Measurements from ENCODE around the gene SERPINI1.

The SERPINI1 gene

DNA sequence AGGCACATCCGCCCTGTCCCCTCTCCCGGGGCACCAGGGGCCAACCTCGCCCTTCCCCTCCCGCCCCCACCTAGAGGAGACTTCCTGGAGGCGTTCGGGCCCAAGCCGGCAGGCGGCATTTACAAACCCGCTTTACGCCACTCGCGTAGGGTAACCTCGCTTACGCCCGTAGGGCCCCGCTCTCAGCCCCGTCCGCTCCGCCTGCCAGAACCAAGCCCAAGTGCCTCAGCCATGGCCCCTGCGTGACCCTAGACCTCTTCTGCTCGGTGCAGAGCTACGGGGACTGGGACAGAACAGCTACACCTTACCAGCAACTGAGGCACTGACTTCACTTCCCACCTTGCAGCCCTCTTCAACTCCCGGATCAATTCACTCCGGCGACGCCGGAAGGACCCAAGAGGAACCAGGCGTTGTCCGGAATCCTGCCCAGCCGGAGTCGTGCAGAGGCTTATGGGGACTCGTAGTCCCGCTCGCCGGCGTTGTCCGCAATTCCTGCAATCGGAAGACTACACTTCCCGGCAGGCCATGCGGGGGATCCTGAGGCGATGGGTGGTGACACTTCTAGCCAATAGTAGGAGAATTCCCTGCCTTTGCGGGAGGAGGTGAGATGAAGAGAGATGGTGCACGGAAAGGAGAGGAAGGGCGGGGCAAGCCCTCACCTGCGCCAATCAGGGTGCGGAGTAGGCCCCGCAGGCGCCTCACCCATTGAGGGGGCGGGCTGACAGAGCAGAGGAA, 856 bp upstream of the SERPINI1 start, which contains the start of gene PDCD10:
Gene PDCD10, minus strand, starts transcription at position 395 of the 735 bp plus-strand sequence. CDS start 14,735 bp downstream, outside the sequence.
- DNase-seq: peak; percentile 99

- no peak for DNase-seq
Measured at GRCh38 chr3:167736264-167736787, 805 bp downstream of the SERPINI1 start.

DNA sequence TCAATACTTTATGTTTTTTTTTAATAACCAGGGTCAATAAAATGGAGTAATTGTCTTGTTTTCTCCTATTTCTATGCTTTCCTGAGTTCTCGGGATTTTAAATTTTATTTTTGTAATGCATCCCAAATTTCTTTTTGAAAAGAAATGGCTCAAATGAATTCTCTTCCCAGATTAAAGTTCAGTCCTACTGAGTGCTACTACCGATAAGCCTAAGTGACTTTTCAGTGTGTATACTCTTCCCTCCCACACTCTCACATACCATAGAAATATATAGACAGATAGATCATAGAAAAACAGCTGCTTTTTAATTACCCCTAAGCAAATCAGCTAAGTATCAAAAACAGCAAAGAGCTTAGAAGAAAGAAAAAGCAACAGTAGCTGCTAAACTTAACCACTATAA, 1.5 kb downstream of the SERPINI1 start:
- no peak for DNase-seq

GRCh38 chr3:167738037-167738436, 2.5 kb downstream of the SERPINI1 start:
- DNase-seq: no peak

DNA sequence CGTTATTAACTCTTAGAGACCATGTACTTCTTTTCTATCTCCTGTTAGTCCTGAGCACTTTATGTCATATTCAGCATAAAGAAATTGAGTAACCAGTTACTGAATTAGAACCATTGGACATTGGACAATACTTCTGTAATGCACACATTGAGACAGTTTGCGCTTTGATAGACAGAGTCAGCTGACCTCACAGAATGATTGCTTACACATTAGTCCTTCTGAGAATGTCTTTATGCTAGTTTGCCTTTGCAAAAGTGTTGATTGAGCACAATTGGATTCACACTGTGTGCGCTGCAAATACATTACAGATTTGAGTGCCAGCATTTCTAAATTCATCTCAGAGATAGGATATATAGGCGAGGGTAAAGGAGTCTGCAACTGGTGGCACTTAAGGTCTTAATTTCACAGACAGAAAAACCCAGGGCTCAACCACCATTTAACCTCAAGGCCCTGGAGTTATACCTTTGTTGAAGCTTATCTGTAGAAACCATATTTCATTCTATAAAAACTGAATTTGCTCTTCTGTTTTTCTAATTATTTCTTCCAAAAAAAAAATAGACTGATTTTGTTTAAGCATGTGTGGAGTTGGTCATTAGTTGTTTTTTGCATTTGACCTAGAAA, 3.8 kb downstream of the SERPINI1 start:
- no peak for DNase-seq

GRCh38 chr3:167740961-167741587, 5.6 kb downstream of the SERPINI1 start:
- DNase-seq: no peak

GRCh38 chr3:167742338-167742737, 6.8 kb downstream of the SERPINI1 start:
- no peak for DNase-seq

GRCh38 chr3:167743799-167744198, 8.3 kb downstream of the SERPINI1 start:
- DNase-seq: no peak

GRCh38 chr3:167749209-167749608, 13.7 kb downstream of the SERPINI1 start:
- no peak for DNase-seq

- DNase-seq: no peak
Measured at GRCh38 chr3:167749728-167750127, 14.2 kb downstream of the SERPINI1 start.

DNA sequence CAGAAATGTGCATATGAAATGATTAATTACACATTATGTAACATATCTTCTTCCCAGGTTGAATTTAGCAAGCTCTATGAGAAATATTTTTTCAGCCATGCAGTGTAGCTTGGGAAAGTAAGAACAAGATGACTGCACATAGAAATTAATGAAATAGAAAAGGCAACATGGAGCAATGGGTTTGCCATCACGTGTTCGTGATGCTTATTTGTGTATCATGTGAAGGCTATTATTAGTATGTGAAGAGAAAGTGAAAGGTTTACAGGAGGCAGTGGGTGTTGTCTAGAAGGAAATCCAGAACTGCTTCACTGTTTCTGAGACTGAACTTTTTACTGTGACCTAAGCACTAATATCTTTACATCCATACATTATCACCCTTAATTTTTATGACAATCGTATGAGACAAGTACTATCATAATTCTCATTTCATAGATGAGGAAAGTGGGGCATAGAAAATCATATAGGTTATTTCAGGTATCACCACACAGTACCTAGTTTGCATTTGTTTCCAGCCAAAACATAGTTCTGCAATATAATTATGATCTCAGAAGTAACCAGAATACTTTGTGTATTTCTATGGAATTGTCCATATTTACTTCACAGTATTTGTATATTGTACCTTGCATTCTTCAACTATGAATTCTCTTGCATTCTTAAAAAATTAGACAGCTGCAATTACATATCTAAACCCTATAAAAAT, 14.9 kb downstream of the SERPINI1 start:
- DNase-seq: no peak

DNA sequence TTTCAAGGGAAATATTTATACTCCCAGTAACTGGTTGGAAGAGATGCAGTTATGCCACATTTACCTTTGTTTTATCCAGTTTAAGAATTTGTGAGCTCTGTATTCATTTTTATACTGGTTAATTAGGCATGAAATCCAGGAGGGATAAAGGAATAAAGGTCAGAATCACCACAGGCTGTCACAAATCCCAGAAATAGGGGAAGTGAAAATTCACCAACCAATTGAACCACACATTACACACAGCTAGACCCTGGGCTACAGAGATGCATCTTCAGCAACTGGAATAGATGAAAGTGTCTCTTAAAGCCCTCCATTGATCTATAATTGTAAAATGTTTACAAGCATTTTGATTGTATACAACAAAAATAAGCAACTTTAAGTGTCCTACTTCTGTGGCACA, 18.5 kb downstream of the SERPINI1 start:
- no peak for DNase-seq

DNA sequence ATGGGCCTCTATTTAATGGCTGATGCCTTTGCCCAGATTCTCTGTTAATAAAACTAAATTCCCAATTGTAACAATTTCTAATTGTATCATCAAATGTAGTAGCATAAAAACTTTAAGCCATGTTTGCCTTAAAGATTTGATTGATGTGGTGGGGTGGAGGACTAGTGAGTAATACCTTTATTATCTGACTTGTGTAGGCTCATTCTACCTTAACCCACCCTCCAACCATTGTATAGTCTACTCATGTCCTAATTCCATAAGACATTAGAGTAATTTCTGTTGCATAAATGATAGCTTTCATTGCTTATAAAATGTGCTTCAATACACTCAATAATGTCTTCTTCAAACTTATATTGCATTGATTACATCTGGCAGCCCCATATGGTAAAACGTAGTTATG, 25.8 kb downstream of the SERPINI1 start:
- no peak for DNase-seq

DNA sequence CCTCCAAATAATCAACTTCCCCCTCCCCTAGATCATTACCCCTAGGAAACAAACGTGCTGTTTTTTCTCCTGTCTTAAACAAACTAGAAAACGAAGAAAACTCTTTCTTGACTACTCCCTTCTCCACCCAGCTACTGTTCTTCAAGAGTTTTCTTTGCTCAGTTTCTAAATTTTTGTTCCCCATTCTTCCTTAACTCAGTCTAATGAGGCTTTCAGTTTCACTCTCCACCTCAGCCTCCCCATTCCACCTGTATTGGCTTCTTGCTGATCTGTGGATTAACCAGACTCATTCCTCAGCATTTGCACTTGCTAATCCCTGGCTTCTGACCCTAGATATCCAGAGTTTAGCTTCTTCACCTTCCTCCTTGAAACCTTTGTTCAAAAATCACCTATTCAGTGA, 26.8 kb downstream of the SERPINI1 start:
- no peak for DNase-seq

GRCh38 chr3:167772992-167773391, 37.5 kb downstream of the SERPINI1 start:
- DNase-seq: no peak

DNA sequence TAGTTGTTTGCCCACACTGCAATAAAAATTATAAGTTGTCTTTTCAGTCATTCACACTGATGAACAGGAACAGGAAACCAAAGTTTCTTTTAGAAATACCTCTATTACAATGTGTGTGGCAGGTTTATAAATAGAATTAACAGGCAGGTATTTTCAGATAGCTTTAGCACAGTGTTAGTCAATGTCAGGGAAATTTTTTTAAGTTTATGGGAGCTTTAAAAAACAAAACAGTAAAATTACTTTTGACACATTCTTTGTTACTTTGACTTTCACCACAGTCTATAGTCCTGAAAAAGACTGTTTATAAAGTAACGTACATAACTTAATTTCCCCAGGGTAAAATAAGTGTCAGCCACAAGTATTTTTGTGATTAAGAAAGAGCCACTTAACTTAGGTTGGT, 38.1 kb downstream of the SERPINI1 start:
- DNase-seq: no peak

DNA sequence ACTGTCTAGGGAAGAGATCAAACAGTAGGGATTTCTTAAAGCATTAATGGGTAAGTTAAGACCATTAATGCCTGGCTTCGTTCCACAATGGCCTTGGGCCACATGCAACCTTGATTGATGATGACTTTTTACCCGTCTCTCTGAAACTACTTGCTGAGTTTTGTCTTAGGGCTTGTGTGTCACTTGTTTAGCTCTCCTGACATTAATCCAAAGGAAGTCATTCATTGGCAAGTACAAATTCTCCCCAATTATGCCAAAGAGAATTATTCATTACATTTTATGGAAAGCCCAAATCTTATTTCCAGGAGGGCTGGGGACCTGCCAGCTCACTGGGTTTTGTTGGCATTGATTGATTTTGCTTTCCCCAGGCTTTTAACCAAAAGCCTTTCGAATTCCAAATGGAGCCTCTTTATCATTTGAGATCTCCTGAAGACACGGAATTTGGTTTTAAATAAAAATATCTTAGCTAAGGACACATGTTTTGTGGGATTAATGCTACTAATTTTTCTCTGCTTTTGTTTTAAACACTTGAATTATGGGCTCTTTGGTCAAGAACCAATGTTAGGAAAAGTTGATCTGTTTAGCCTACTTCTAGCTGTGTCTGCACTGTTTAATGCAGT, 40.7 kb downstream of the SERPINI1 start:
- no peak for DNase-seq

- DNase-seq: no peak
Measured at GRCh38 chr3:167777356-167777755, 41.8 kb downstream of the SERPINI1 start.

- no peak for DNase-seq
Measured at GRCh38 chr3:167780214-167780883, 44.8 kb downstream of the SERPINI1 start.

GRCh38 chr3:167783781-167784180, 48.3 kb downstream of the SERPINI1 start:
- DNase-seq: peak; percentile 43

GRCh38 chr3:167785790-167786189, 50.3 kb downstream of the SERPINI1 start:
- no peak for DNase-seq

- no peak for DNase-seq
Measured at GRCh38 chr3:167787440-167787839, 51.9 kb downstream of the SERPINI1 start.

Measured in femur (tissue), 1 donor.